HepG2 (cell line): ENCODE results near the gene CDK10. TPM values are rescaled to one million over a fixed set of nuclear protein-coding genes. Genes with fewer than 3 reads are reported as not detected.

ENCODE experiments used
- CBX1 ChIP-seq: IDR thresholded peaks from one replicate; pipeline ENCODE4 v1.6.1; 2016; ENCODE audit warnings: antibody characterized with exemption, low read depth
- CHCHD3 ChIP-seq: sonication (generic); formaldehyde crosslinking; IDR thresholded peaks from 2 replicates; pipeline ENCODE4 v1.8.0; 2022; ENCODE audit warnings: mild to moderate bottlenecking, missing genetic modification reagents, moderate library complexity
- DNMT1 ChIP-seq: sonication (generic); formaldehyde crosslinking; IDR thresholded peaks from 2 replicates; pipeline ENCODE4 v1.5.1; 2020; ENCODE audit warnings: mild to moderate bottlenecking, missing genetic modification reagents
- GPBP1L1 ChIP-seq: sonication (generic); formaldehyde crosslinking; IDR thresholded peaks from 2 replicates; pipeline ENCODE4 v1.5.0; 2020; ENCODE audit warnings: mild to moderate bottlenecking, missing genetic modification reagents
- HOXD1 ChIP-seq: sonication (generic); formaldehyde crosslinking; IDR thresholded peaks from 2 replicates; pipeline ENCODE4 v1.5.0; 2020; ENCODE audit warnings: missing genetic modification reagents
- IKZF1 ChIP-seq: fragments of 450-650 bp; IDR thresholded peaks from 2 replicates; pipeline ENCODE4 v1.7.1; 2016
- LBX2 ChIP-seq: sonication (generic); formaldehyde crosslinking; IDR thresholded peaks from 2 replicates; pipeline ENCODE4 v1.5.0; 2020; ENCODE audit warnings: missing genetic modification reagents, mild to moderate bottlenecking, borderline replicate concordance
- MEF2D ChIP-seq: sonication (generic); formaldehyde crosslinking; IDR thresholded peaks from 2 replicates; pipeline ENCODE4 v1.5.1; 2020; ENCODE audit warnings: mild to moderate bottlenecking, missing genetic modification reagents
- NFATC3 ChIP-seq: sonication (generic); formaldehyde crosslinking; IDR thresholded peaks from 2 replicates; pipeline ENCODE4 v1.5.1; 2020; ENCODE audit warnings: mild to moderate bottlenecking, missing genetic modification reagents
- NR3C1 ChIP-seq: sonication (generic); formaldehyde crosslinking; IDR thresholded peaks from 2 replicates; pipeline ENCODE4 v1.4.0; 2020; ENCODE audit warnings: missing genetic modification reagents
- RERE ChIP-seq: IDR thresholded peaks from 2 replicates; pipeline ENCODE4 v1.6.1; 2016; ENCODE audit warnings: low read depth, missing genetic modification reagents, missing compliant biosample characterization
- SKIL ChIP-seq: sonication (generic); formaldehyde crosslinking; IDR thresholded peaks from 2 replicates; pipeline ENCODE4 v1.8.0; 2022; ENCODE audit warnings: missing genetic modification reagents, mild to moderate bottlenecking, moderate library complexity, borderline replicate concordance
- ZC3H4 ChIP-seq: sonication (generic); formaldehyde crosslinking; IDR thresholded peaks from 2 replicates; pipeline ENCODE4 v1.4.0; 2020; ENCODE audit warnings: missing genetic modification reagents, borderline replicate concordance
- ZNF101 ChIP-seq: sonication (generic); formaldehyde crosslinking; IDR thresholded peaks from 2 replicates; pipeline ENCODE4 v1.4.0; 2020; ENCODE audit warnings: mild to moderate bottlenecking, low read depth, missing genetic modification reagents, borderline replicate concordance
- ZNF598 ChIP-seq: sonication (generic); formaldehyde crosslinking; IDR thresholded peaks from 2 replicates; pipeline ENCODE4 v1.5.1; 2020; ENCODE audit warnings: mild to moderate bottlenecking, missing genetic modification reagents, borderline replicate concordance
- ZNF7 ChIP-seq: IDR thresholded peaks from 2 replicates; pipeline ENCODE4 v1.6.1; 2016; ENCODE audit warnings: missing biosample characterization, missing genetic modification reagents
- ZSCAN22 ChIP-seq: sonication (generic); formaldehyde crosslinking; IDR thresholded peaks from 2 replicates; pipeline ENCODE4 v1.4.0; 2020; ENCODE audit warnings: mild to moderate bottlenecking, missing genetic modification reagents
- polyA plus RNA-seq, 8 experiments: library from polyadenylated mRNA; depleted of rRNA in 3 of 8; stranded (reverse) in 7 of 8; unstranded in 1 of 8; fragments of >200 nt; fragmentation: Illumina TruSeq in 4 of 8; extraction: Trizol in 4 of 8; gene quantifications; 2 replicates each; pipeline versions ENCODE4 v1.2.1 to v1.2.3, GENCODE V29; 2011 to 2016; ENCODE audit warnings: low read depth in 4 of 8, missing spikeins in 1 of 8, mixed read lengths in 1 of 8; ENCODE audit not compliant: insufficient read depth in 1 of 8
- total RNA-seq, 5 experiments: library from RNA; depleted of rRNA; stranded (reverse); fragments of >200 nt; fragmentation: Illumina TruSeq; extraction: Trizol; gene quantifications; 2 replicates each; pipeline ENCODE4 v1.2.3, GENCODE V29; 2016; ENCODE audit warnings: low read depth in 1 of 5

Gene CDK10
- total and polyA plus RNA-seq, 2 of the 13 experiments (the other 11 are each of a cell fraction or from before 2014, with no cell fraction given), result 2.5 to 3.9 TPM

DNA sequence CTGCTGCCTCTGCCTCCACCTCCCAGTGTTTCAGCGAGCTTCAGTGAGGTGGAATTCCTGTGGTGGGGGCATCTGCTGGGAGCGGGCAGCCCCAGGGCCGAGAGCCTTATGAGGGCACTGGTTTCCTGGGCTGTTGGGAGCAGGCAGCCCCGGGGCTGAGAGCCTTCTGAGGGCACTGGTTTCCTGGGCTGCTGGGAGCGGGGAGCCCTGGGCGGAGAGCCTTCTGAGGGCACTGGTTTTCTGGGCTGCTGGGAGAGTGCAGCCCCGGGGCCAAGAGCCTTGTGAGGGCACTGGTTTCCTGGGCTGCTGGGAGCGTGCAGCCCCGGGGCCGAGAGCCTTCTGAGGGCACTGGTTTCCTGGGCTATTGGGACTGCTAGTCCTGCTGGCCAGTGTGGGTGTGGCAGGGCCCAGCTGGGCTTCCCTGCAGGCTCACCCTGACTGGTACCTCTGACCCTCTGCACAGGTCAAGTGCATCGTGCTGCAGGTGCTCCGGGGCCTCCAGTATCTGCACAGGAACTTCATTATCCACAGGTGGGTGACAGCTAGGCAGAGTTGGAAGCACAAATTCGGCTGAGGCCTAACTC, 5.6 kb downstream of the CDK10 start (continued):
- TF ChIP-seq RERE (CRISPR knock-in tag) (no peak), ZC3H4 (no peak), SKIL (CRISPR knock-in tag) (no peak), HOXD1 (CRISPR knock-in tag) (no peak), CBX1 (no peak), MEF2D (CRISPR knock-in tag) (no peak), ZNF598 (CRISPR knock-in tag) (no peak), CHCHD3 (no peak), LBX2 (CRISPR knock-in tag) (0 out of 2 replicates have a peak, but pooled peaks have one; percentile 48), ZNF101 (CRISPR knock-in tag) (no peak), IKZF1 (no peak), GPBP1L1 (CRISPR knock-in tag) (no peak), DNMT1 (CRISPR knock-in tag) (no peak), NFATC3 (no peak), ZNF7 (CRISPR knock-in tag) (no peak), ZSCAN22 (no peak), NR3C1 (CRISPR knock-in tag) (no peak)
